HEK293 (cell line): ENCODE measurements around the gene HTR2C.

ENCODE experiments used
- CTCF ChIA-PET: fragments of 350-600 bp; formaldehyde crosslinking; extraction: SDS; loops from one replicate; lab custom pipeline; 2021; ENCODE audit warnings: antibody characterized with exemption; lab: Yijun Ruan, JAX
- POLR2A ChIA-PET: fragments of 300-600 bp; formaldehyde crosslinking; extraction: SDS; loops from one replicate; lab custom pipeline; 2020; ENCODE audit warnings: antibody characterized with exemption, inconsistent platforms; lab: Yijun Ruan, JAX
- H3K27ac ChIP-seq: fragments of 200-500 bp; sonication (Bioruptor generic); 2 replicates; pipeline ENCODE4 v1.5.1; 2014; ENCODE audit warnings: low read depth, low read length, control low read depth, inconsistent platforms; ENCODE audit errors: extremely low read depth
- H3K36me3 ChIP-seq, 2 experiments: fragments of 200-500 bp in 1 of 2; sonication (Bioruptor generic) in 1 of 2; 1 replicate in 1 of 2; 2 replicates in 1 of 2; pipeline ENCODE4 v1.5.1; 2014 to 2017; ENCODE audit warnings: inconsistent platforms in 2 of 2, low read length in 2 of 2; ENCODE audit not compliant: control insufficient read depth in 2 of 2, insufficient read depth in 1 of 2
- H3K4me1 ChIP-seq: fragments of 200-500 bp; sonication (Bioruptor generic); 2 replicates; pipeline ENCODE4 v1.5.1; 2014; ENCODE audit warnings: mild to moderate bottlenecking, low read length, inconsistent platforms; ENCODE audit not compliant: control insufficient read depth, insufficient read depth
- H3K4me3 ChIP-seq: 2 replicates; pipeline ENCODE4 v1.5.1; 2011; ENCODE audit warnings: low read depth, mild to moderate bottlenecking, control low read depth, low read length, moderate library complexity
- H3K9me3 ChIP-seq: fragments of 200-500 bp; sonication (Bioruptor generic); 2 replicates; pipeline ENCODE4 v1.5.1; 2014; ENCODE audit warnings: low read depth, low read length, inconsistent platforms; ENCODE audit not compliant: control insufficient read depth, insufficient read depth
- HIC1 ChIP-seq: fragments of 450-650 bp; formaldehyde crosslinking; IDR thresholded peaks from 2 replicates; pipeline ENCODE4 v1.5.1; 2016; ENCODE audit warnings: missing biosample characterization, missing genetic modification characterization
- KLF1 ChIP-seq: fragments of 450-650 bp; formaldehyde crosslinking; IDR thresholded peaks from 2 replicates; pipeline ENCODE4 v1.5.1; 2016; ENCODE audit warnings: missing biosample characterization, missing genetic modification characterization
- KLF7 ChIP-seq: fragments of 450-650 bp; formaldehyde crosslinking; IDR thresholded peaks from 2 replicates; pipeline ENCODE4 v1.5.1; 2016; ENCODE audit warnings: missing biosample characterization, missing genetic modification characterization, borderline replicate concordance
- PBX3 ChIP-seq: sonication (generic); formaldehyde crosslinking; IDR thresholded peaks from 2 replicates; pipeline ENCODE4 v1.8.1; 2022; ENCODE audit warnings: mild to moderate bottlenecking, moderate library complexity, missing genetic modification reagents
- ZBTB26 ChIP-seq: fragments of 450-650 bp; formaldehyde crosslinking; optimal IDR thresholded peaks from 2 replicates; pipeline ENCODE3; 2016; ENCODE audit warnings: missing biosample characterization, mild to moderate bottlenecking, missing genetic modification characterization
- ZNF146 ChIP-seq: fragments of 450-650 bp; formaldehyde crosslinking; IDR thresholded peaks from 2 replicates; pipeline ENCODE4 v1.5.1; 2016; ENCODE audit warnings: missing biosample characterization, missing genetic modification characterization
- ZNF16 ChIP-seq: fragments of 450-650 bp; formaldehyde crosslinking; IDR thresholded peaks from 2 replicates; pipeline ENCODE4 v1.5.1; 2016; ENCODE audit warnings: low read depth, missing biosample characterization, missing genetic modification characterization
- ZNF169 ChIP-seq: fragments of 450-650 bp; formaldehyde crosslinking; IDR thresholded peaks from 2 replicates; pipeline ENCODE4 v1.5.1; 2016; ENCODE audit warnings: missing biosample characterization, missing genetic modification characterization
- ZNF184 ChIP-seq: fragments of 450-650 bp; IDR thresholded peaks from 2 replicates; pipeline ENCODE4 v1.5.1; 2018; ENCODE audit warnings: missing biosample characterization, mild to moderate bottlenecking, missing genetic modification characterization
- ZNF211 ChIP-seq: fragments of 450-650 bp; formaldehyde crosslinking; IDR thresholded peaks from 2 replicates; pipeline ENCODE4 v1.5.1; 2016; ENCODE audit warnings: low read depth, missing biosample characterization, missing genetic modification characterization
- ZNF221 ChIP-seq: fragments of 450-650 bp; formaldehyde crosslinking; IDR thresholded peaks from 2 replicates; pipeline ENCODE4 v1.5.1; 2017; ENCODE audit warnings: missing biosample characterization, missing genetic modification characterization, borderline replicate concordance
- ZNF239 ChIP-seq: fragments of 450-650 bp; formaldehyde crosslinking; IDR thresholded peaks from 2 replicates; pipeline ENCODE4 v1.5.1; 2016; ENCODE audit warnings: missing biosample characterization, missing genetic modification characterization
- ZNF302 ChIP-seq: fragments of 450-650 bp; formaldehyde crosslinking; IDR thresholded peaks from 2 replicates; pipeline ENCODE4 v1.5.1; 2016; ENCODE audit warnings: missing biosample characterization, missing genetic modification characterization, low read depth
- ZNF416 ChIP-seq: fragments of 450-650 bp; formaldehyde crosslinking; IDR thresholded peaks from 2 replicates; pipeline ENCODE4 v1.5.1; 2016; ENCODE audit warnings: missing biosample characterization, missing genetic modification characterization
- ZNF514 ChIP-seq: fragments of 450-650 bp; formaldehyde crosslinking; IDR thresholded peaks from 2 replicates; pipeline ENCODE4 v1.5.1; 2016; ENCODE audit warnings: missing biosample characterization, missing genetic modification characterization
- ZNF585B ChIP-seq: fragments of 450-650 bp; formaldehyde crosslinking; IDR thresholded peaks from 2 replicates; pipeline ENCODE4 v1.5.1; 2016; ENCODE audit warnings: missing biosample characterization, missing genetic modification characterization
- ZNF610 ChIP-seq: fragments of 450-650 bp; formaldehyde crosslinking; IDR thresholded peaks from 2 replicates; pipeline ENCODE4 v1.5.1; 2016; ENCODE audit warnings: missing biosample characterization, missing genetic modification characterization, borderline replicate concordance
- ZNF660 ChIP-seq: fragments of 450-650 bp; IDR thresholded peaks from 2 replicates; pipeline ENCODE4 v1.5.1; 2018; ENCODE audit warnings: missing biosample characterization, mild to moderate bottlenecking, missing genetic modification characterization
- ZNF664 ChIP-seq: fragments of 450-650 bp; formaldehyde crosslinking; IDR thresholded peaks from 2 replicates; pipeline ENCODE4 v1.5.1; 2016; ENCODE audit warnings: missing biosample characterization, missing genetic modification characterization
- ZNF791 ChIP-seq: fragments of 450-650 bp; formaldehyde crosslinking; IDR thresholded peaks from 2 replicates; pipeline ENCODE4 v1.5.1; 2016; ENCODE audit warnings: missing biosample characterization, missing genetic modification characterization

The HTR2C gene

GRCh38 chrX:114903618-114904017 is 319.7 kb downstream of the HTR2C start:
- TF ChIP-seq ZNF416 (tag by site-specific recombination), result no peak
- no peak for TF ChIP-seq ZNF664 (tag by site-specific recombination)
- Histone ChIP-seq H3K36me3 (no peaks in the 10 kb centered on the region), H3K4me1 (no peaks in the 10 kb centered on the region), H3K27ac (no peak overlapping the region), H3K9me3 (no peaks in the 10 kb centered on the region), H3K4me3 (no peak overlapping the region)
- CTCF ChIA-PET, result interaction anchor here (0.9 kb wide), 1 partner anchor 244 kb away, joined by 3 read pairs; no protein-coding TSS in a partner anchor
- POLR2A ChIA-PET, result no interaction called here

GRCh38 chrX:114905251-114905650 is 321.4 kb downstream of the HTR2C start:
- ChIA-PET CTCF (no interaction called here), POLR2A (no interaction called here)
- H3K9me3 ChIP-seq, result no peaks in the 10 kb centered on the region
- no peak overlapping the region for H3K27ac ChIP-seq
- H3K36me3 ChIP-seq, result no peaks in the 10 kb centered on the region
- TF ChIP-seq PBX3 (CRISPR knock-in tag), result no peak
- H3K4me1 ChIP-seq, result no peaks in the 10 kb centered on the region
- H3K4me3 ChIP-seq, result no peak overlapping the region

- Histone ChIP-seq H3K36me3 (no peaks in the 10 kb centered on the region), H3K4me3 (no peak overlapping the region), H3K27ac (no peak overlapping the region)
- no peak for TF ChIP-seq ZNF610
- no peak for TF ChIP-seq ZNF211 (tag by site-specific recombination)
- no peak for TF ChIP-seq ZNF660 (tag by site-specific recombination)
- TF ChIP-seq ZNF146, result no peak
- no peak for TF ChIP-seq HIC1 (tag by site-specific recombination)
- TF ChIP-seq ZNF239 (tag by site-specific recombination), result no peak
- no peak for TF ChIP-seq ZNF169
- no peak for TF ChIP-seq ZNF302 (tag by site-specific recombination)
- no peak for TF ChIP-seq ZNF791
- no peak for TF ChIP-seq ZNF514 (tag by site-specific recombination)
- no peak for TF ChIP-seq ZNF184 (tag by site-specific recombination)
- no peak for TF ChIP-seq KLF7 (tag by site-specific recombination)
- no peak for TF ChIP-seq ZNF16 (tag by site-specific recombination)
- TF ChIP-seq KLF1 (tag by site-specific recombination), result no peak
- no peak for TF ChIP-seq ZNF221 (tag by site-specific recombination)
- no peak for TF ChIP-seq ZNF585B (tag by site-specific recombination)
- no peak for TF ChIP-seq ZBTB26 (tag by site-specific recombination)
- TF ChIP-seq, all 188 proteins: peak for 0
- ChIA-PET POLR2A (no interaction called here), CTCF (no interaction called here)
- Histone ChIP-seq H3K4me1 (no peaks in the 10 kb centered on the region), H3K9me3 (no peaks in the 10 kb centered on the region)
Measured at GRCh38 chrX:114906984-114907510, 323.2 kb downstream of the HTR2C start.
